Natural killer cell (primary cell): ENCODE measurements around the gene AQP12A. TPM values are rescaled to one million over a fixed set of nuclear protein-coding genes. Genes with fewer than 3 reads are reported as not detected.

Experiments used
- ATAC-seq, 3 donors: fragments of 150-1000 bp in 2 of 3; fragments of 200-7000 bp in 1 of 3; cut with Tn5 transposase; 1 replicate in 1 of 3; 2 replicates in 2 of 3; pipeline ENCODE4 v1.10.0; 2021; ENCODE audit warnings: mild to moderate bottlenecking in 2 of 3, moderate library complexity in 2 of 3
- DNase-seq, 2 donors: peaks; one replicate each; pipeline versions ENCODE4 v3.0.0 to v3.0.0-alpha.2; 2013 to 2021; ENCODE audit warnings: mixed read lengths in 1 of 2
- H3K27ac ChIP-seq: one replicate; pipeline ENCODE4 v1.5.1; 2013; ENCODE audit warnings: mild to moderate bottlenecking, low read length
- H3K27me3 ChIP-seq: one replicate; pipeline ENCODE4 v1.6.1; 2013; ENCODE audit warnings: low read length; ENCODE audit not compliant: control insufficient read depth, insufficient read depth
- H3K36me3 ChIP-seq: one replicate; pipeline ENCODE4 v1.6.1; 2013; ENCODE audit warnings: low read length; ENCODE audit not compliant: control insufficient read depth, insufficient read depth
- H3K4me1 ChIP-seq: one replicate; pipeline ENCODE4 v1.6.1; 2013; ENCODE audit warnings: low read length; ENCODE audit not compliant: control insufficient read depth, insufficient read depth
- H3K4me3 ChIP-seq: one replicate; pipeline ENCODE4 v1.5.1; 2013; ENCODE audit warnings: low read length
- H3K9me3 ChIP-seq: one replicate; pipeline ENCODE4 v1.6.1; 2013; ENCODE audit warnings: low read length; ENCODE audit not compliant: control insufficient read depth, insufficient read depth
- H3K27ac Mint-ChIP-seq, 2 donors: one replicate each; pipeline ENCODE4 v1.8.0; 2022; ENCODE audit warnings: mild to moderate bottlenecking in 2 of 2, mixed read lengths in 2 of 2, moderate library complexity in 1 of 2
- H3K27me3 Mint-ChIP-seq, 2 donors: one replicate each; pipeline ENCODE4 v1.8.0; 2022; ENCODE audit warnings: low read depth in 2 of 2, mixed read lengths in 2 of 2
- H3K36me3 Mint-ChIP-seq: one replicate; pipeline ENCODE4 v1.8.0; 2022; ENCODE audit warnings: mixed read lengths
- H3K4me1 Mint-ChIP-seq, 2 donors: one replicate each; pipeline ENCODE4 v1.8.0; 2022; ENCODE audit warnings: mixed read lengths in 2 of 2
- H3K4me3 Mint-ChIP-seq: one replicate; pipeline ENCODE4 v1.8.0; 2022; ENCODE audit warnings: mild to moderate bottlenecking, moderate library complexity, mixed read lengths
- H3K9me3 Mint-ChIP-seq, 2 donors: one replicate each; pipeline ENCODE4 v1.8.0; 2022; ENCODE audit warnings: mixed read lengths in 2 of 2
- CTCF ChIP-seq: fragments of 200-600 bp; IDR thresholded peaks from one replicate; pipeline ENCODE4 v1.8.0; 2022; ENCODE audit warnings: antibody characterized with exemption
- WGBS: methylation state at CpG from one replicate; pipeline ENCODE4 v1.1.7; 2013; ENCODE audit warnings: missing lambda C conversion rate; ENCODE audit not compliant: insufficient coverage; 5-methylcytosine and 5-hydroxymethylcytosine counted together
- intact Hi-C: fragments of 100-400 bp; cut with micrococcal nuclease; formaldehyde crosslinking; loops from one replicate; pipeline ENCODE4 v1.14.2; 2022
- total RNA-seq, 4 donors: library from RNA; stranded (reverse); fragments of 120-200 nt in 1 of 4; gene quantifications; one replicate each; pipeline versions ENCODE4 v1.2.3 to v1.2.4, GENCODE V29; 2013 to 2022

AQP12A gene
- total RNA-seq, 3 donors from 2014 or later (not counting 1 experiment from before 2014, with no cell fraction given), result not detected

GRCh38 chr2:240704651-240705050, 13.0 kb downstream of the AQP12A start:
- no peak overlapping the region for H3K4me3 Mint-ChIP-seq
- Histone ChIP-seq H3K27me3 (peaks cover 2% of the 10 kb centered on the region), H3K9me3 (no peaks in the 10 kb centered on the region), H3K4me3 (no peak overlapping the region), H3K27ac (no peak overlapping the region), H3K4me1 (no peaks in the 10 kb centered on the region), H3K36me3 (no peaks in the 10 kb centered on the region)
- H3K4me1 Mint-ChIP-seq, result peaks cover 8 to 11% of the 10 kb centered on the region in 2 donors
- H3K27ac Mint-ChIP-seq, result no peak overlapping the region
- intact Hi-C loops, result loop anchor here (10.0 kb wide), 1 partner anchor 190 kb away; no protein-coding TSS in a partner anchor
- TF ChIP-seq CTCF, result no peak
- no peaks in the 10 kb centered on the region for H3K36me3 Mint-ChIP-seq
- ATAC-seq (no peak), DNase-seq (peak in 1 of 2 donors; percentile 64)
- WGBS, result 62% methylated on average over 19 of the region's 19 CpGs
- H3K9me3 Mint-ChIP-seq, result no peaks in the 10 kb centered on the region
- H3K27me3 Mint-ChIP-seq, result peaks cover 11% of the 10 kb centered on the region in 2 donors

GRCh38 chr2:240705204-240705791, 13.6 kb downstream of the AQP12A start:
- no peaks in the 10 kb centered on the region for H3K36me3 Mint-ChIP-seq
- H3K9me3 Mint-ChIP-seq, result no peaks in the 10 kb centered on the region
- peaks cover 8 to 11% of the 10 kb centered on the region in 2 donors for H3K4me1 Mint-ChIP-seq
- no peaks in the 10 kb centered on the region for H3K9me3 ChIP-seq
- intact Hi-C loops, result loop anchor here (10.0 kb wide), 1 partner anchor 190 kb away; no protein-coding TSS in a partner anchor
- 21% methylated on average over 12 of the region's 12 CpGs for WGBS
- H3K4me1 ChIP-seq, result no peaks in the 10 kb centered on the region
- H3K4me3 ChIP-seq, result no peak overlapping the region
- no peak overlapping the region for H3K27ac ChIP-seq
- peaks cover 2% of the 10 kb centered on the region for H3K27me3 ChIP-seq
- H3K27ac Mint-ChIP-seq, result no peak overlapping the region
- no peak overlapping the region for H3K4me3 Mint-ChIP-seq
- ATAC-seq, result no peak
- no peak for TF ChIP-seq CTCF
- peak in 1 of 2 donors; percentile 37 for DNase-seq
- no peaks in the 10 kb centered on the region for H3K36me3 ChIP-seq
- peaks cover 11% of the 10 kb centered on the region in 2 donors for H3K27me3 Mint-ChIP-seq

- Histone ChIP-seq H3K36me3 (no peaks in the 10 kb centered on the region), H3K4me1 (no peaks in the 10 kb centered on the region), H3K4me3 (no peak overlapping the region), H3K27me3 (peaks cover 2% of the 10 kb centered on the region), H3K9me3 (no peaks in the 10 kb centered on the region), H3K27ac (no peak overlapping the region)
- TF ChIP-seq CTCF, result no peak
- ATAC-seq (no peak), DNase-seq (no peak)
- H3K27me3 Mint-ChIP-seq, result peaks cover 11% of the 10 kb centered on the region in 2 donors
- WGBS, result 87% methylated on average over 13 of the region's 15 CpGs
- H3K4me3 Mint-ChIP-seq, result no peak overlapping the region
- H3K27ac Mint-ChIP-seq, result no peak overlapping the region
- H3K4me1 Mint-ChIP-seq, result peaks cover 8 to 11% of the 10 kb centered on the region in 2 donors
- no peaks in the 10 kb centered on the region for H3K9me3 Mint-ChIP-seq
- H3K36me3 Mint-ChIP-seq, result no peaks in the 10 kb centered on the region
- intact Hi-C loops, result loop anchor here (10.0 kb wide), 1 partner anchor 192 kb away; no protein-coding TSS in a partner anchor
Measured at GRCh38 chr2:240707043-240707756, 15.5 kb downstream of the AQP12A start.
